Keratinocyte (primary cell): ENCODE data around the gene FXYD6. TPM values are rescaled to one million over a fixed set of nuclear protein-coding genes. Genes with fewer than 3 reads are reported as not detected.

Experiments used
- DNase-seq: peaks from one replicate; pipeline ENCODE4 v3.0.0-alpha.2; 2011; ENCODE audit warnings: low read depth, missing footprints, low spot score
- FAIRE-seq: peaks from 2 replicates; lab custom pipeline; 2011; peaks lifted over from hg19 to GRCh38; lab: Jason Lieb, UNC
- H2AFZ ChIP-seq: 2 replicates; pipeline ENCODE4 v1.6.0; 2012; ENCODE audit warnings: low read length, control low read depth, inconsistent platforms; ENCODE audit not compliant: control insufficient read depth
- H3K27ac ChIP-seq: 2 replicates; pipeline ENCODE4 v1.5.1; 2011; ENCODE audit warnings: low read length; ENCODE audit not compliant: control insufficient read depth, insufficient read depth
- H3K27me3 ChIP-seq: 3 replicates; pipeline ENCODE4 v1.6.0; 2011; ENCODE audit warnings: low read length; ENCODE audit not compliant: control insufficient read depth, insufficient read depth; ENCODE audit errors: extremely low read depth
- H3K36me3 ChIP-seq, 2 experiments: 2 replicates in 1 of 2; 3 replicates in 1 of 2; pipeline ENCODE4 v1.5.1; 2011; ENCODE audit warnings: low read length in 2 of 2, mild to moderate bottlenecking in 1 of 2; ENCODE audit not compliant: control insufficient read depth in 2 of 2, insufficient read depth in 2 of 2; ENCODE audit errors: extremely low read depth in 1 of 2
- H3K4me1 ChIP-seq: 3 replicates; pipeline ENCODE4 v1.5.1; 2011; ENCODE audit warnings: low read length; ENCODE audit not compliant: control insufficient read depth, insufficient read depth; ENCODE audit errors: extremely low read depth
- H3K4me2 ChIP-seq: 3 replicates; pipeline ENCODE4 v1.6.0; 2011; ENCODE audit warnings: low read depth, low read length; ENCODE audit not compliant: control insufficient read depth, insufficient read depth; ENCODE audit errors: extremely low read depth
- H3K4me3 ChIP-seq, 3 experiments: fragments of 200-600 bp in 1 of 3; sonication (generic) in 1 of 3; 2 replicates in 2 of 3; 3 replicates in 1 of 3; pipeline ENCODE4 v1.5.1; 2011 to 2016; ENCODE audit warnings: low read length in 3 of 3, mild to moderate bottlenecking in 3 of 3, control low read depth in 2 of 3, inconsistent platforms in 1 of 3, low read depth in 1 of 3, mixed read lengths in 1 of 3, mixed run types in 1 of 3, moderate library complexity in 1 of 3; ENCODE audit not compliant: control insufficient read depth in 2 of 3, insufficient read depth in 2 of 3; ENCODE audit errors: extremely low read depth in 1 of 3
- H3K79me2 ChIP-seq: 2 replicates; pipeline ENCODE4 v1.6.0; 2012; ENCODE audit warnings: low read length; ENCODE audit not compliant: control insufficient read depth, insufficient read depth
- H3K9ac ChIP-seq: 3 replicates; pipeline ENCODE4 v1.6.0; 2011; ENCODE audit warnings: low read length; ENCODE audit not compliant: control insufficient read depth, insufficient read depth; ENCODE audit errors: extremely low read depth
- H3K9me1 ChIP-seq: 3 replicates; pipeline ENCODE4 v1.6.0; 2011; ENCODE audit warnings: low read length; ENCODE audit not compliant: control insufficient read depth, insufficient read depth; ENCODE audit errors: extremely low read depth
- H3K9me3 ChIP-seq: 2 replicates; pipeline ENCODE4 v1.5.1; 2012; ENCODE audit warnings: low read depth, low read length; ENCODE audit not compliant: control insufficient read depth
- H4K20me1 ChIP-seq: 3 replicates; pipeline ENCODE4 v1.6.0; 2011; ENCODE audit warnings: low read length; ENCODE audit not compliant: control insufficient read depth, insufficient read depth; ENCODE audit errors: extremely low read depth
- EZH2 ChIP-seq: IDR thresholded peaks from one replicate; pipeline ENCODE4 v1.6.1; 2012; ENCODE audit warnings: inconsistent platforms, mild to moderate bottlenecking, low read length, moderate library complexity
- dilution Hi-C: fragments of 300-500 bp; cut with MboI; formaldehyde crosslinking; loops from one replicate; pipeline ENCODE4 v1.7.0; 2020; ENCODE audit warnings: low sequenced_read_pairs; ENCODE audit not compliant: extremely low pct_ligation_motif_present
- polyA plus RNA-seq, 5 experiments: library from polyadenylated mRNA; depleted of rRNA in 3 of 5; stranded (reverse) in 3 of 5; stranded (forward) in 1 of 5; unstranded in 1 of 5; fragments of >200 nt; gene quantifications; 1 replicate in 1 of 5; 2 replicates in 3 of 5; 3 replicates in 1 of 5; pipeline versions ENCODE4 v1.2.1 to v1.2.3, GENCODE V29; 2011 to 2012; ENCODE audit warnings: missing spikeins in 2 of 5, low read depth in 1 of 5, low replicate concordance in 1 of 5
- TF ChIP-seq, protein P1 (sequence below), 3 experiments: IDR thresholded peaks in 1 of 3; conservative IDR thresholded peaks in 1 of 3; optimal IDR thresholded peaks in 1 of 3; 2 replicates in 2 of 3; 3 replicates in 1 of 3; pipeline versions ENCODE3 to v1.5.1; 2011; ENCODE audit warnings: low read length in 3 of 3, mild to moderate bottlenecking in 3 of 3, moderate library complexity in 2 of 3, control low read depth in 1 of 3, inconsistent platforms in 1 of 3; ENCODE audit not compliant: insufficient read depth in 2 of 3; ENCODE audit errors: extremely low read depth in 1 of 3

The FXYD6 gene
- polyA plus RNA-seq, 1 donor (not counting 4 experiments of a cell fraction or from before 2014, with no cell fraction given), result not detected

DNA sequence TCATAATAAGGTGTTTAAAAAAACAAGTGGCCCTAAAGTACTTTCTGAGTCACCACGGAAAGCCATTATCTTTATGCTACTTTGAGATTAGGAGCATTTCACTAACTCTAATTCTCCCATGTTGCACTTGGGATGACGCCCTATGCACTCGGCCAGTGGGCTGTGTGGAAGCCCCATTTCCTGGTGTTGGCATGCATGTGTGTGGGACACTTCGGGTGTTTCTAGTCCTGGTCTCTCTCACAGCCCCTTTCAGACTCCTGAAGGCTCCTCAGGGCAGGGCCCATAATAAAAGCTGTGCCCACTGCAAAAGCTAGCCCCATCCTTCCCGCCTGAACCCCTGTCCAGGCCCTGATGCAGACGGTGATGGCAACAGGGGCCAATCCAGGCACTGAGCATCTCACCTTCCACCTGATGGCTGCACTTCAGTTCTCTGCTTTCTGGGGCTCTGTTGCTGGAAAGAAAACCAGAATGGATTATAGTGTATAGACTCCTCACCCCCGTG, 37.0 kb downstream of the FXYD6 start:
- no peaks in the 10 kb centered on the region for H3K4me1 ChIP-seq
- dilution Hi-C loops, result no loop called here
- peaks cover 35% of the 10 kb centered on the region for H3K27me3 ChIP-seq
- no peaks in the 10 kb centered on the region for H3K36me3 ChIP-seq
- no peak overlapping the region for H3K9ac ChIP-seq
- TF ChIP-seq, protein P1, sequence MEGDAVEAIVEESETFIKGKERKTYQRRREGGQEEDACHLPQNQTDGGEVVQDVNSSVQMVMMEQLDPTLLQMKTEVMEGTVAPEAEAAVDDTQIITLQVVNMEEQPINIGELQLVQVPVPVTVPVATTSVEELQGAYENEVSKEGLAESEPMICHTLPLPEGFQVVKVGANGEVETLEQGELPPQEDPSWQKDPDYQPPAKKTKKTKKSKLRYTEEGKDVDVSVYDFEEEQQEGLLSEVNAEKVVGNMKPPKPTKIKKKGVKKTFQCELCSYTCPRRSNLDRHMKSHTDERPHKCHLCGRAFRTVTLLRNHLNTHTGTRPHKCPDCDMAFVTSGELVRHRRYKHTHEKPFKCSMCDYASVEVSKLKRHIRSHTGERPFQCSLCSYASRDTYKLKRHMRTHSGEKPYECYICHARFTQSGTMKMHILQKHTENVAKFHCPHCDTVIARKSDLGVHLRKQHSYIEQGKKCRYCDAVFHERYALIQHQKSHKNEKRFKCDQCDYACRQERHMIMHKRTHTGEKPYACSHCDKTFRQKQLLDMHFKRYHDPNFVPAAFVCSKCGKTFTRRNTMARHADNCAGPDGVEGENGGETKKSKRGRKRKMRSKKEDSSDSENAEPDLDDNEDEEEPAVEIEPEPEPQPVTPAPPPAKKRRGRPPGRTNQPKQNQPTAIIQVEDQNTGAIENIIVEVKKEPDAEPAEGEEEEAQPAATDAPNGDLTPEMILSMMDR (optimal IDR thresholded peaks at IDR 0.05 in 1 of 3, IDR thresholded peaks at IDR 0.05 in 1 of 3, conservative IDR thresholded peaks at IDR 0.05 in 1 of 3; ENCODE audit: extremely low read depth in 1 of 3, insufficient read depth in 2 of 3, low read length in 3 of 3), result no peak
- TF ChIP-seq EZH2, result no peak
- H3K79me2 ChIP-seq, result no peaks in the 10 kb centered on the region
- no peak overlapping the region for H3K27ac ChIP-seq
- no peaks in the 10 kb centered on the region for H3K9me1 ChIP-seq
- no peak for DNase-seq
- no peak overlapping the region for H2AFZ ChIP-seq
- H3K4me2 ChIP-seq, result no peak overlapping the region
- H3K4me3 ChIP-seq, result no peak overlapping the region
- FAIRE-seq, result no peak
- no peaks in the 10 kb centered on the region for H3K9me3 ChIP-seq
- no peaks in the 10 kb centered on the region for H4K20me1 ChIP-seq

DNA sequence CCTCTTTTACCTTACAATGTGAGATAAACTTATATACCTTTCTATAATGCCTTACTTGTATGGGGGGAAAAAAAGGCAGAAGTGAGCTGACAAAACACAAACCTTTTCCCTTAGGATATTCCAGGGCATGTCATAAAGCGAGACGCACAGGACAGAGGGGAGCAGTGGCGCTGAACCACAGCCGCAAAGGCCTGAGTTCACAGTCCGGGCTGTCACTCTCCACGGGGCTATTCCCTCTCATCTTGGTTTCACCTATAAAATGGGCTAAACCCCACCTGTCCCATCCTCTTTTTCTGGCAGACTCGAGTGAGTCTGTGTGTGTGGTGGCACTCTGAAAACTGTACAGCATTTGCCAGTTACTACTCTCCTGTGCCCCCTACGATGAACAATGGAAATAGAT, 37.6 kb downstream of the FXYD6 start:
- no peak overlapping the region for H2AFZ ChIP-seq
- H3K27me3 ChIP-seq, result peaks cover 36% of the 10 kb centered on the region
- H3K9ac ChIP-seq, result no peak overlapping the region
- H4K20me1 ChIP-seq, result no peaks in the 10 kb centered on the region
- dilution Hi-C loops, result no loop called here
- TF ChIP-seq, protein P1 (optimal IDR thresholded peaks at IDR 0.05 in 1 of 3, IDR thresholded peaks at IDR 0.05 in 1 of 3, conservative IDR thresholded peaks at IDR 0.05 in 1 of 3; ENCODE audit: extremely low read depth in 1 of 3, insufficient read depth in 2 of 3, low read length in 3 of 3), result no peak
- no peak for TF ChIP-seq EZH2
- H3K4me3 ChIP-seq, result no peak overlapping the region
- H3K36me3 ChIP-seq, result no peaks in the 10 kb centered on the region
- H3K9me1 ChIP-seq, result no peaks in the 10 kb centered on the region
- H3K9me3 ChIP-seq, result no peaks in the 10 kb centered on the region
- H3K27ac ChIP-seq, result no peak overlapping the region
- H3K4me2 ChIP-seq, result no peak overlapping the region
- FAIRE-seq (no peak), DNase-seq (no peak)
- no peaks in the 10 kb centered on the region for H3K4me1 ChIP-seq
- no peaks in the 10 kb centered on the region for H3K79me2 ChIP-seq
